ENCODE data around the gene KCTD20.
"Not testable (repeated sequence)": the region's sequence is repeated elsewhere in the genome, so short reads cannot be mapped to it uniquely, and the experiment has no call there.

The KCTD20 gene

GRCh38 chr6:36443471-36444428, 950 bp downstream of the KCTD20 start:
- no peak for DNase-seq (ENCODE audit: low read depth in 2 of 2)

DNA sequence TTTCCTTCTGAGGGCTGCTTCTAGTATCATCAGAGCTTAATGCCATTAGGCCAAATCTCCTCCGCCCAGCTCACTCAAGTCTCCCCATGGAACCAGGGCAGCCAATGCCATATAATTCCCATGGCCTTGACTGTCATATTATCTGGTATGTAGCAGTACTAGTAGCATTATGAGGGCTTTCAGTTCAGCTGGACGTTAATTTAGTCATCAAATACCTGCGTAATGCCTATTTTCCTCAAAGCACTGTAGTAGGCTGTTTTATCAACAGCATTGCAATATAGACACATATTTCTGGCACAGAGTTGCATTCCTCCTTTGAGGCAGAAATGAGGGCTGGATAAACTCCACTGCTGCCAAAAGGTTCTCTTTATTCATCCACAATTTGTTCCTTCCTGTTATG, 1.7 kb downstream of the KCTD20 start:
- DNase-seq (ENCODE audit: low read depth in 2 of 2): no peak

- DNase-seq (ENCODE audit: low read depth in 2 of 2): no peak
Measured at GRCh38 chr6:36445621-36446020, 2.8 kb downstream of the KCTD20 start.

DNA sequence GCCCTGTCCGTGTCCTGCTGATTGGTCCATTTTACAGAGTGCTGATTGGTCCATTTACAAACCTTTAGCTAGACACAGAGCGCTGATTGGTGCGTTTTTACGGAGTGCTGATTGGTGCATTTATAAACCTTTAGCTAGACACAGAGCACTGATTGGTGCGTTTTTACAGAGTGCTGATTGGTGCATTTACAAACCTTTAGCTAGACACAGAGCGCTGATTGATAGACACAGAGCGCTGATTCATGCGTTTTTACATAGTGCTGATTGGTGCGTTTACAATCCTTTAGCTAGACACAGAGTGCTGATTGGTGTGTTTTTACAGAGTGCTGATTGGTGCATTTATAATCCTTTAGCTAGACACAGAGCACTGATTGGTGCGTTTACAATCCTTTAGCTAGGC, 6.4 kb downstream of the KCTD20 start:
- not testable (repeated sequence) for DNase-seq (ENCODE audit: low read depth in 2 of 2)

- not testable (repeated sequence) for DNase-seq (ENCODE audit: low read depth in 2 of 2)
Measured at GRCh38 chr6:36452897-36453296, 10.1 kb downstream of the KCTD20 start.

GRCh38 chr6:36455486-36456027, 12.8 kb downstream of the KCTD20 start:
- no peak for DNase-seq (ENCODE audit: low read depth in 2 of 2)

GRCh38 chr6:36459501-36459900, 16.7 kb downstream of the KCTD20 start:
- DNase-seq (ENCODE audit: low read depth in 2 of 2): no peak

DNA sequence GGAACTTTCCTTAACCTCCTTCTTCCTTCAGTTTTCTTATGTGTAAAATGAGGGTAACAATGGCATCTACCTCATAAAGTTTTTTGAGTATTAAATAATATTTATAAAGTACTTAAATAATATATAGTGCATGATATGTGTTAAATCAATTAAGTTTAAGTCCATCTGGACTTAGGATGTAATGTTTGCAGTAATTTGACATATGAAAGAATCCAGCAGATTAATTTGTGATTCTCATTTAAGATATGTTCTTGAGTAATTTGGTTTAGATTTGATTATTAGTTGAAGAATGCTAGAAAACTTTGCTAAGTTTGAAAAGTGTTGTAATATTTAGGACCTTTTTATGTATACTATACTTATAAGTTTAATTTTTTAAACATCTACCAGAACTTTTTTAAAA, 18.1 kb downstream of the KCTD20 start:
- no peak for DNase-seq (ENCODE audit: low read depth in 2 of 2)

DNA sequence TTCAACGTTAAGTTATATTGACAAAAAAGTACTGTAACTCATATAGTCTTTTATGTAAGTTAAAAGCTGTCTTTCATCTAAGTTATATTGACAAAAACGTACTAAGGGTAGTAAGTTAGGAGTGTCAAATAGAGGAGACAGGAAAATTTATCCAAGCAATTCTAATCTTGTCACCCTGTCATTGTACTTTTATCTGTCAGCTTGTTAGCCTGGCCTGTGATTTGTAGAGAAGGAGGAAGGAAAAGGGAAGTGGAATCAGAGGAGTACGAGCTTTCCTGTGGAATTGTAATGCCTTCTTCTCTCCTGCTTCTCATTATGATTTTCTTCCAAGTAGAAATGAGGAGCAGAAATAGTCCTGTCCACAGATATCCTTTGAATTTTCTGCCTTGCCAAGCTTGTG, 18.8 kb downstream of the KCTD20 start:
- DNase-seq (ENCODE audit: low read depth in 2 of 2): no peak

DNA sequence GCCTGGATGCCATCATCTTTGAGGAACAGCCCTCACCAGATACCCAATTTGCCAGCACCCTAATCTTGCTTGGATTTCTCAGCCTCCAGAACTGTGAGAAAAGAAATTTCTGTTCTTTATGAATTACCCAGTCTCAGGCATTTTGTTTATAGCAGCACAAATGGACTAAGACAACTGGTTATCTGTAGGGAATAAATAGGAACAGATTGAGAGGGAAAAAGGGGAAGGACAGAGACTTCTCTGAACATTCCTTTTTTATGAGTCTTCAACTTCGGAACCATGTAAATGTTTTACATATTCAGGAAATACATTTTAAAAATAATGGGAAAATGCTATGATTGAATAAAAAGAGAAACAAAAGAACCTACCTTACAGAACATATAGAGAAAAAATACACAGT, 20.9 kb downstream of the KCTD20 start:
- no peak for DNase-seq (ENCODE audit: low read depth in 2 of 2)

DNA sequence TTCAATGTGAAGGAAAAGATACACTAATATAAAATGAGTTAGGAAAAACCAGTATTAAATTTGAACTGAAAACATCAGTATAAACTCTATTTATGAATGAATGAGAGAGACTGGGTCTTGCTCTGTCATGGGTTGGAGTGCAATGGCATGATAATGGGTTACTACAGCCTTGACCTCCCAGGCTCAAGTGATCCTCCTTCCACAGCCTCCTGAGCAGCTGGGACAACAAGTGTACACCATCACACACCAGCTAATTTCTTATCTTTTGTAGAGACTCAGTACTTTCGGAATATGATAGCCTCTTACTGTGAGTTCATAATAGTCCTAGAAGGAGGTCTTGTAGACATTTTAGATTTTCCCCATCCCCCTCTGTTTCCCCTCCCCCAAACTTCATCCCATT, 21.4 kb downstream of the KCTD20 start:
- no peak for DNase-seq (ENCODE audit: low read depth in 2 of 2)

GRCh38 chr6:36467625-36468024, 24.8 kb downstream of the KCTD20 start:
- no peak for DNase-seq (ENCODE audit: low read depth in 2 of 2)

GRCh38 chr6:36469148-36469661, 26.4 kb downstream of the KCTD20 start:
- no peak for DNase-seq (ENCODE audit: low read depth in 2 of 2)

- DNase-seq (ENCODE audit: low read depth in 2 of 2): no peak
Measured at GRCh38 chr6:36469946-36470345, 27.1 kb downstream of the KCTD20 start.

GRCh38 chr6:36478051-36478526, 35.3 kb downstream of the KCTD20 start:
- DNase-seq (ENCODE audit: low read depth in 2 of 2): no peak

DNA sequence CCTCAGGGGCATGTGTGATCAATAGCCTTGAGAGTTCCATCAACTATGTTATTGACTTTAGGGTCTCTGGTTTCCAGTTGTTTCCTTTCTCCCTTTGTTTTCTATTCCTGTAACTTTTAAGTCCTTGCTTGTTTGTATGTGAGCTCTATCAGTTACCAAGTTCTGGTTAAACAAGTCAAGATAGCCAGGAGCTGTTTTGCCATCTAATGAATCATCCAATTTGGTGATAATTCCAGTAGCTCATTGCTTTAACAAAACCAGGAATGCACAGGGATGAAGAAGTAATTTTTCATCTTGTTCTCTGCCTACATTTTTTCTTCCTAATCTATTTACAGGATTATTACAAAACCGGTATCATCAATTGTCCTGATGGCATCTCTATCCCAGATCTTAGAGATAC, 36.5 kb downstream of the KCTD20 start:
- DNase-seq (ENCODE audit: low read depth in 2 of 2): no peak

DNA sequence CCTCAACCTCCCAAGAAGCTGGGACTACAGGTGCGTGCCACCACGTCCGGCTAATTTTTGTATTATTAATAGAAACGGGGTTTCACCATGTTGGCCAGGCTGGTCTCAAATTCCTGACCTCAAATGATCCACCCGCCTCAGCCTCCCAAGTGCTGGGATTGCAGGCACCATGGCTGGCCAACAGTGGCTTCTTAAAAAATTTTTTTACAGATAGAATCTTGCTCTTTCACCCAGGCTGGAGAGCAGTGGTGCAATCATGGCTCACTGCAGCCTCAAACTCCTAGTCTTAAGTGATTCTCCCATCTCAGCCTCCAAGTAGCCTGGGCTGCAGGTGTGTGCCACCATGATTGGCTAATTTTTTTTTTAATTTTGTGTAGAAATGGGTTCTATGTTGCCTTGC, 40.5 kb downstream of the KCTD20 start:
- not testable (repeated sequence) for DNase-seq (ENCODE audit: low read depth in 2 of 2)

- no peak for DNase-seq (ENCODE audit: low read depth in 2 of 2)
Measured at GRCh38 chr6:36484736-36485135, 41.9 kb downstream of the KCTD20 start.

DNA sequence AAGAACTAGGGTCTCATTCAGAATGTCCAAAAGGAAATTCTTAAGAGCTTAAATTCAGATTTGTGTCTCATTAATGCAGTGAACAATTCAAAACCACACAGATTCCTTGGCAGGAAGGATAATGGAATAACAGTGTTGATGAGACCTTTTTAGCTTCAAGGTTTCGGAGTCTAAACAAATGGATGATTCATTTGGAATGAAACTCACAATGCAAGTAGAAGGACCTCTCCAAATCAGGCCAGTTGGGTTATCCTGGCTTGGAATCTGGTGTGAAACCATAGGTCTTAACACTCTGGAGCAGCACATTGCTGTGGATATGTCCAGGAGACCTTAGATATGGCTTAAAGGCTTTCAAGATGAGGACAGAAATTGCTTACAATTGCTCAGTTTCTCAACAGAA, 44.9 kb downstream of the KCTD20 start:
- no peak for DNase-seq (ENCODE audit: low read depth in 2 of 2)

DNA sequence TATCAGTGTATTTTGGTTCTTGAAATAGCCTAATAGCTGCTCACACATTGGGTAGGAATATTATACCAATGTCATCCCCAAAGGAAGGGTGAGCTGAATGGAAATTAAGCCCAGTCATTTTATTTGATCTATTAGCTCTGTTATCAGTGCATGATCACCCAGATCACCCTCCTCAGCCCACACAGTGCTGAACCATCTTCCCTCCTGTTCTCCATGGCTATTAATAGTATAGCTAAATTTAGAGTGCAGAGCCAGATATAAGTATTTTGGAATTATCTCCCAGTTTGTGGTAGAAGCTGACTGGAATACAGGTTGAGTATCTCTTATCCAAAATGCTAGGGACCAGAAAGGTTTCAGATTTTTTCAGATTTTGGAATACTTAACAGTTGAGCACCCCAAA, 45.4 kb downstream of the KCTD20 start:
- no peak for DNase-seq (ENCODE audit: low read depth in 2 of 2)

- DNase-seq (ENCODE audit: low read depth in 2 of 2): no peak
Measured at GRCh38 chr6:36489426-36489825, 46.6 kb downstream of the KCTD20 start.

- DNase-seq (ENCODE audit: low read depth in 2 of 2): no peak
Measured at GRCh38 chr6:36491378-36491965, 48.7 kb downstream of the KCTD20 start.

GRCh38 chr6:36492092-36492491, 49.3 kb downstream of the KCTD20 start:
- no peak for DNase-seq (ENCODE audit: low read depth in 2 of 2)

All from activated CD8-positive, alpha-beta memory T cell treated with anti-CD3 and anti-CD28 coated beads for 4 hours (primary cell).